Coronary artery (tissue), 2 donors: ENCODE measurements around the gene HOXB1.
A peak's percentile ranks its signal among the peaks of the same experiment; 100 is the strongest.

Experiments used
- DNase-seq: peaks from one replicate; pipeline ENCODE4 v3.0.0-alpha.2; 2017; ENCODE audit warnings: low spot score
- H3K27ac ChIP-seq, 2 donors: fragments of 200-600 bp; sonication (generic); one replicate each; pipeline ENCODE4 v1.5.1; 2016 to 2019
- H3K4me3 ChIP-seq: fragments of 200-600 bp; sonication (generic); 2 replicates; pipeline ENCODE4 v1.5.1; 2016; ENCODE audit warnings: mild to moderate bottlenecking, moderate library complexity
- TF ChIP-seq, protein P1 (sequence below): fragments of 200-600 bp; sonication (generic); IDR thresholded peaks from one replicate; pipeline ENCODE4 v1.5.1; 2019; ENCODE audit warnings: antibody characterized with exemption

Gene HOXB1

DNA sequence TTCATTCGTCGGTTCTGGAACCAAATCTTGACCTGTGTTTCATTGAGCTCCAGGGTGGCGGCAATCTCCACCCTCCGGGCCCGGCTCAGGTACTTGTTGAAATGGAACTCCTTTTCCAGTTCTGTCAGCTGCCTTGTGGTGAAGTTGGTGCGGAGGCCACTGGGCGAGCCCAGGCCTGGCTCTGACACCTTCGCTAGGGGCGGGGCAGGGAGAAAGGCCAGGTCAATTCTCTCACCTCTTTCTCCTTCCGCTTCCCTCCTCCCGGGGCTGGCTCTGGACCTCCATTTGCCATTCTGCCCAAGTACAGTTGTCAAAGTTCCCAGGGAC lies 1.2 kb downstream of the HOXB1 start:
- no peak for DNase-seq
- H3K27ac ChIP-seq, result no peak overlapping the region

DNA sequence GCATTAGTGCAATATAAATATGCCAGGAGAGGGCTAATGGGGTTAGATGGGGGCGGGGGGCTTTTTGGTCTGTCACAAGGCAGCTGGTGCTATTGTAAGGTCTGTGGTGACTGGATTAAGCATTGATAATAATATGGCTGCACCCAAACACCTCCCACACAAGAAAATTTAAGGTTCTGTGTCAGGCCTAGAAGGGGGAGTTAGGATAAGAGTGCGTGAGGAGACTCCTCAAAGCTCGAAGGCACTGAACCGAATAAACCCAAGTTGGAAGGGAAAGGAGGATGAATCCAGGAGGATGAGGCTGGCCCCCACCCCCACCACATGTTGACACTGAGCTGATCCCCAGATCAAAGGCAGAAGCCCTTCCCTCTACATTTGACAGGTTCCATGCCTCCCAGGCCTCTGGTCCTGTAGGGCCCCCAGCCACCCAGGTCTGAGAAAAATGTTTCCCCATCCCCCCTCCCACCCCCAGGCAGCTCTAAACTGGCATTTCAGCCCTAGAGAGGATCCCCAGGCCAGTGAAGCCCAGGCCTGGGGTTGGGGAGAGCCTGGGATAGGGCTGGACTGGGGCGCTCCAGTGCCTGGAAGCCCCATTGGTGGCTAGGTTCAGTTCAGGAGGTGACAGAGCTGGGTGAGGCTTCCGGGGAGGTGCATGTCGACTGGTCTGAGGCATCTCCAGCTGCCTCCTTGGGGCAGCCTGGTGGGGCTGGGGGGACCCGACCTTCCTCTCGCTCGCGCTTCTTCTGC lies 1.7 kb downstream of the HOXB1 start:
- no peak overlapping the region for H3K27ac ChIP-seq
- TF ChIP-seq, protein P1, sequence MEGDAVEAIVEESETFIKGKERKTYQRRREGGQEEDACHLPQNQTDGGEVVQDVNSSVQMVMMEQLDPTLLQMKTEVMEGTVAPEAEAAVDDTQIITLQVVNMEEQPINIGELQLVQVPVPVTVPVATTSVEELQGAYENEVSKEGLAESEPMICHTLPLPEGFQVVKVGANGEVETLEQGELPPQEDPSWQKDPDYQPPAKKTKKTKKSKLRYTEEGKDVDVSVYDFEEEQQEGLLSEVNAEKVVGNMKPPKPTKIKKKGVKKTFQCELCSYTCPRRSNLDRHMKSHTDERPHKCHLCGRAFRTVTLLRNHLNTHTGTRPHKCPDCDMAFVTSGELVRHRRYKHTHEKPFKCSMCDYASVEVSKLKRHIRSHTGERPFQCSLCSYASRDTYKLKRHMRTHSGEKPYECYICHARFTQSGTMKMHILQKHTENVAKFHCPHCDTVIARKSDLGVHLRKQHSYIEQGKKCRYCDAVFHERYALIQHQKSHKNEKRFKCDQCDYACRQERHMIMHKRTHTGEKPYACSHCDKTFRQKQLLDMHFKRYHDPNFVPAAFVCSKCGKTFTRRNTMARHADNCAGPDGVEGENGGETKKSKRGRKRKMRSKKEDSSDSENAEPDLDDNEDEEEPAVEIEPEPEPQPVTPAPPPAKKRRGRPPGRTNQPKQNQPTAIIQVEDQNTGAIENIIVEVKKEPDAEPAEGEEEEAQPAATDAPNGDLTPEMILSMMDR, result no peak
- DNase-seq, result no peak
- H3K4me3 ChIP-seq, result no peak overlapping the region

More for the DNA sequence above, 1.2 kb downstream of the HOXB1 start:
- TF ChIP-seq, protein P1, result no peak
- H3K4me3 ChIP-seq, result no peak overlapping the region

DNA sequence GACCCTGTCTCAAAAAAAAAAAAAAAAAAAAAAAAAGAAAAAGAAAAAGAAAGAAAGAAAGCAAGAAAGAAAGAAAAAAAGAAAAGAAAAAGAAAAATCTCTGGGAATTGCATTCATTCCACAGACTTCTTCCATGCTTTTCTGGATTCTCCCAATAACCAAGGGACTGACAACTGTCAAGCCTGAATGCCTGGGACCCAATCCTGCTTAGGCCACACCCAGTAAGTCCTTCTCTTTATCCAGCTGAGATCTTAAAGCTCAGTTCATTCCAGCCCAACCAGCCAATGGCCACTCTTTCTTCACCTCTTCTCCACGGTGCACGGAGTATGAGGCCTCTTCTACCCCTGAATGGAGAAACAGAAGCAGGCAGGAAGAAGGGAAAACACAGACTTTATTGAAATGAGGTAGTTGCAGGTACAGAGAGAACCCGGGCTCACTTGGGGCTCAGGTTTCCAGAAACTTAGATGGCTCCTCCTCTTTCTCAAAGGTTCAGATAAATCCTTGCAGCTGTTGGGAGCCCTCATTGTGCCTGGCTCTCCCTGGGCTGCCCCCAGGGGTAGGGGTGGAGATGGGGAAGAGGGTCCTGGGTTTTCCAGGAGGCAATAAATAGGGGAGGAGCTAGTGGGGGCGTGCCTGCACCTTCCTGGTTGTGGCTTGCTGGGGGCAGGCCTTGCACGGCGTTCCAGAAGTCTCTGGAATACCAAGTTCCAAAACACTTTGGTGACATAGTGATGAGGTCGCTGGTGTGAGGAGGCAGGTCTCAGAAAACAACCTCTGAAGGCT lies 2.5 kb downstream of the HOXB1 start:
- TF ChIP-seq, protein P1, result no peak
- Histone ChIP-seq H3K4me3 (no peak overlapping the region), H3K27ac (no peak overlapping the region)
- DNase-seq, result no peak

DNA sequence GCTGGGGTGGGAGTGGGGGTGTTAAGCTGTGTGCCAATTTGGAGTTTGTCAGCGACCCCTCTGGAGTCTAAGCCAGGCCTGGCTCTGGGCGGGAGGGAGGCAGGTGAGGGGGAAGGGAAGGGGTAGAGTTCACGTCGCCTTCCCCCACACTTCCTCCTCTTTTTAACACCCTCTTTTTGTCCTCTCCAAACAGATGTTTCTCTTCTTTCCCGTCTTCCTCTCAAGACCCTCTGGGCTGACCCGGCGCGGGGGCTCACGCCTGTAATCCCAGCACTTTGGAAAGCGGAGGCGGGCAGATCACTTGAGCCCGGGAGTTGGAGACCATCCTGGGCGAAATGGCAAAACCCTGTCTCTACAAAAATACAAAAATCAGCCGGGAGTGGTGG lies 3.3 kb downstream of the HOXB1 start:
- DNase-seq, result no peak
- TF ChIP-seq, protein P1, result no peak
- H3K4me3 ChIP-seq, result no peak overlapping the region
- no peak overlapping the region for H3K27ac ChIP-seq

DNA sequence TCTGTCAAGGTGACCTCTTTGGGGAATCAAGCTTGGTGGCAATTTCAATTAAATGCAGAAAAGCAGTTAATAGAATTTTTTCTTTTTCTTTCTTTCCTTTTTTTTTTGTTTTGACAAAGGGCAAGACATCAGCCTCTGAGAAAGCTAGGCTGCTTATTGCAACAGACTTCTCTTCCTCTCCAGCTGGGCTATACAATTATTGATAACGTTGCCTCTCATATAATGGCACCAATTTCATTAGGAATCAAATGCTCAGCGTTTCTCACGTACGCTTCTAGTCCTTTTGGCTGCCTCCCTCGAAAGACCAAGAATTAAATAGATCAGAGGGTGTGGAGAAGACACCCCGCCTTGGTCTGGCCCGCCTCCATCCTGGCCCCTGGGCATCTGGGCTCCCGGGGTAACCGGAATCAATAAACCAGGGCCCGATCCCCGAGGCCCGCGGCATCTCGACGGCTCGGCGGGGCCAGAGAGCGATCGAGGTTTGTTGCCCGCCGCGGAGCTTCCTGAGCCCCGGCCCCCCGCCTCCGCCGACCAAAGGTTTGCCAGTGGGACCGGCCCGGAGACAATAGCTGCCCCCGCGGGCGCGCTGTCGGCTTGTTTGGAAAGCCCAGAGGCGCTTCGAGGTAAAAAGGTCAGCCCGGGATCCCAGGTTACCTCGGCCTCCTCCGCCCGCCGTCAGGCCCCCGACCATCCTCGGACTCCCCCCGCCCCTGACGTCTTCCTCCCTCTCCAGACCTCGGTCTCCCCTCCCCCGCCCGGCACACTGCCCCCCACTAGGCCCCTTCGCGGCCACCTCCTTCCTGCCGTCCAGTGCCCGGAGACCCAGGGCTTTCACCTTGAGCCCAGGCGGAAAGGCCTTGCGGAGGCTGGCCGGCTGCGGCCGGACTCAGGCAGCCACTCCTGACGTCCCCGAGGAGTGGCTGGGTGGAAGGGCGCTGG lies 3.9 kb downstream of the HOXB1 start:
- no peak overlapping the region for H3K27ac ChIP-seq
- TF ChIP-seq, protein P1, result no peak
- peak overlapping the region; percentile 38 for H3K4me3 ChIP-seq
- no peak for DNase-seq

DNA sequence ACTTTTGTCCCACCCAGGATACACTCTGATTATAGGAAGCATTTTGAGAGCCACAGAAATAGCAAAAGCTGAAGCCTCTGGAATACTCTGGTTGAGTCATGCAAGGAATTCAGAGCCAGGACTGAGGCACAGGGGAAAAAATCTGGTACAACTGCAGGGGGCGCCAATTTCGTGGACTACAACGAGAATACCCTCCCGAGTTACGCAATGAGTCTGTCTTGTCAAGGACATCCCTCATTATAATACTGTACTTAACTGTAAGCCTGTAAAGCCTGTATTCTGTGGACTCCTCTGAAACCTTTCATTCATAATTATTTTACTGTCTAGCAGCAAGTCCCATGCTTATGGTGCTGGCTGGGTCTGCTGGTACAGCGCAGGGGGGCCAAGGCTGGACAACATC lies 7.8 kb downstream of the HOXB1 start:
- H3K4me3 ChIP-seq, result no peak overlapping the region
- no peak for DNase-seq
- no peak overlapping the region for H3K27ac ChIP-seq
- TF ChIP-seq, protein P1, result no peak
